ENCODE results near the gene MORC2. TPM values are rescaled to one million over a fixed set of nuclear protein-coding genes. Genes with fewer than 3 reads are reported as not detected.

MORC2 gene
- total and polyA plus RNA-seq, 9 of the 15 experiments (the other 6 are each of a cell fraction or from before 2014, with no cell fraction given): 3.3 to 34.7 (median 16.7) TPM

DNA sequence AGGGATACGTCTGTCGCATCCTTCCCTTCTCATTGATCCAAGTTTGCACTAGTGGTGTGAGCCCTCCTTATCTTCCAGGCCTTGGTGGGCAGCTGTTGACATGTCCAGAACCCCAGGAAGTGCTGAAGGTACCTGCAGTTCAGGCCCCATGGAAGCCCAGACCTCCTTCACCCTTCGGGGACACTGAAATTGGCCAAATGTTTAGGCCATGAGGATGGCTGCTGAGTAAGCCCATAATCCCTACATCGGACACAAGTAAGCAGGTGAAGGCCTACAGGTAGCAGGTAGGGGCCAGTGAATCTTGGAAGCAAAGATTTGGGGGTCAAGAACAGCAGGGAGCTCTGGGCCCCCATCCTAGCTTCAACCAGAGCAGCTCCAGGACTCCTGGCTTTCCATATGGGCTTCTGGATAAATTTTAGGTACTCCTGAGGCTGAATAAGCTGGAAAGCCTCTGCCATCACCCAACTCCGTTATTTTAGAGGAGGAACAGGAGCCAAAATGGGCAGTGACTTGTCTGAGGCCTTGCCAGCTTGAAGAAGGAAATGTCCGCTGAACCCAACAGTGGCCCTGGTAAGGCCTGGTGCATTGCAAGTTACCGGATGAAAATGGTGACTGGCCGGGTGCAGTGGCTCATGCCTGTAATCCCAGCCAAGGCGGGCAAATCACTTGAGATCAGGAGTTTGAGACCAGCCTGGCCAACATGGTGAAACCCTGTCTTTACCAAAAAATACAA is 45.2 kb downstream of the MORC2 start:
- Histone ChIP-seq H3K27ac (ENCODE audit: extremely low read depth, low read depth, low read length) (no peak overlapping the region), H4K20me1 (replicated peaks; ENCODE audit: control insufficient read depth, insufficient read depth, low read length) (no peaks in the 10 kb centered on the region), H3K4me3 (no peak overlapping the region), H3K36me3 (ENCODE audit: control insufficient read depth, insufficient read depth, low read length) (peaks cover 30% of the 10 kb centered on the region; the same call in 2 of the 3 replicates), H3K4me1 (replicated peaks in 1 of 2; ENCODE audit: control insufficient read depth in 2 of 2, insufficient read depth in 2 of 2, low read length in 2 of 2) (no peaks in the 10 kb centered on the region), H3K9me3 (replicated peaks; ENCODE audit: control insufficient read depth, insufficient read depth, low read depth, low read length) (no peaks in the 10 kb centered on the region), H3K4me2 (ENCODE audit: insufficient read depth, low read length) (no peak overlapping the region), H3K27me3 (ENCODE audit: control insufficient read depth in 2 of 2, insufficient read depth in 2 of 2, low read length in 2 of 2) (no peaks in the 10 kb centered on the region), H3K9me1 (ENCODE audit: control insufficient read depth, insufficient read depth, low read length) (no peaks in the 10 kb centered on the region), H3K9ac (ENCODE audit: insufficient read depth in 1 of 2, low read depth in 2 of 2, low read length in 2 of 2) (no peak overlapping the region), H2AFZ (ENCODE audit: low read depth, low read length) (no peak overlapping the region), H3K79me2 (ENCODE audit: control insufficient read depth, insufficient read depth, low read length) (no peaks in the 10 kb centered on the region)
- in situ Hi-C loops (cut with MboI) (loop anchor here (5.0 kb wide), 1 partner anchor 156 kb away; no protein-coding TSS in a partner anchor), intact Hi-C loops (cut with micrococcal nuclease) (no loop called here)
- POLR2A ChIA-PET: interaction anchor here (1.4 kb wide), 1 partner anchor 13 kb away, joined by 3 read pairs; no protein-coding TSS in a partner anchor
- TF ChIP-seq CBX5 (IDR thresholded peaks at IDR 0.05; ENCODE audit: borderline replicate concordance, low read depth) (no peak), ZNF431 (CRISPR knock-in tag; IDR thresholded peaks at IDR 0.05) (no peak), NONO (IDR thresholded peaks at IDR 0.05; ENCODE audit: low read depth in 2 of 2, low read length in 1 of 2) (no peak), FUS (optimal IDR thresholded peaks at IDR 0.05; ENCODE audit: low read depth, low read length) (no peak)
- TF ChIP-seq, protein P1, sequence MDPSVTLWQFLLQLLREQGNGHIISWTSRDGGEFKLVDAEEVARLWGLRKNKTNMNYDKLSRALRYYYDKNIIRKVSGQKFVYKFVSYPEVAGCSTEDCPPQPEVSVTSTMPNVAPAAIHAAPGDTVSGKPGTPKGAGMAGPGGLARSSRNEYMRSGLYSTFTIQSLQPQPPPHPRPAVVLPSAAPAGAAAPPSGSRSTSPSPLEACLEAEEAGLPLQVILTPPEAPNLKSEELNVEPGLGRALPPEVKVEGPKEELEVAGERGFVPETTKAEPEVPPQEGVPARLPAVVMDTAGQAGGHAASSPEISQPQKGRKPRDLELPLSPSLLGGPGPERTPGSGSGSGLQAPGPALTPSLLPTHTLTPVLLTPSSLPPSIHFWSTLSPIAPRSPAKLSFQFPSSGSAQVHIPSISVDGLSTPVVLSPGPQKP (CRISPR knock-in tag; IDR thresholded peaks at IDR 0.05): no peak
- DNase-seq (ENCODE audit: extremely low read depth in 1 of 4, low spot score in 3 of 4): no peak
- no peak for FAIRE-seq
- no peak for ATAC-seq
- 82% methylated on average over 7 of the region's 9 CpGs for WGBS (ENCODE audit: insufficient coverage, low coverage, missing lambda C conversion rate)
- no TSS peak for BruUV-seq (replicated peaks)
- CTCF ChIA-PET (ENCODE audit: low intra/inter-chr PET ratio): interaction anchor here (0.7 kb wide), 1 partner anchor 105 kb away, joined by 4 read pairs; no protein-coding TSS in a partner anchor

Data from K562 (cell line).